Ishikawa (cell line): ENCODE measurements around the gene ST3GAL5.

Experiments
- CEBPB ChIP-seq: IDR thresholded peaks from 2 replicates; pipeline ENCODE4 v1.6.1; 2012
- CREB1 ChIP-seq: IDR thresholded peaks from 2 replicates; pipeline ENCODE4 v1.6.1; 2012; ENCODE audit warnings: low read depth
- EGR1 ChIP-seq: IDR thresholded peaks from 2 replicates; pipeline ENCODE4 v1.6.1; 2012
- EP300 ChIP-seq: IDR thresholded peaks from 2 replicates; pipeline ENCODE4 v1.6.1; 2012; ENCODE audit warnings: borderline replicate concordance
- FOXM1 ChIP-seq: IDR thresholded peaks from 2 replicates; pipeline ENCODE4 v1.6.1; 2012; ENCODE audit warnings: low read depth, borderline replicate concordance
- MAX ChIP-seq: IDR thresholded peaks from 2 replicates; pipeline ENCODE4 v1.6.1; 2012
- NFIC ChIP-seq: IDR thresholded peaks from 2 replicates; pipeline ENCODE4 v1.6.1; 2012
- RAD21 ChIP-seq: IDR thresholded peaks from 2 replicates; pipeline ENCODE4 v1.6.1; 2012; ENCODE audit warnings: low read depth
- REST ChIP-seq: IDR thresholded peaks from 2 replicates; pipeline ENCODE4 v1.6.1; 2012; ENCODE audit warnings: low read depth, mild to moderate bottlenecking
- TAF1 ChIP-seq: IDR thresholded peaks from 2 replicates; pipeline ENCODE4 v1.6.1; 2012; ENCODE audit warnings: low read depth, mild to moderate bottlenecking
- TCF12 ChIP-seq: IDR thresholded peaks from 2 replicates; pipeline ENCODE4 v1.6.1; 2012; ENCODE audit warnings: low read depth
- TEAD4 ChIP-seq: IDR thresholded peaks from 2 replicates; pipeline ENCODE4 v1.6.1; 2012
- USF1 ChIP-seq: IDR thresholded peaks from 2 replicates; pipeline ENCODE4 v1.6.1; 2012
- YY1 ChIP-seq: IDR thresholded peaks from 2 replicates; pipeline ENCODE4 v1.6.1; 2012; ENCODE audit warnings: low read depth
- ZBTB7A ChIP-seq: IDR thresholded peaks from 2 replicates; pipeline ENCODE4 v1.6.1; 2012; ENCODE audit warnings: low read depth

ST3GAL5 gene

GRCh38 chr2:85900366-85900765 lies 11.6 kb upstream of the ST3GAL5 start:
- TF ChIP-seq TAF1 (no peak), TCF12 (no peak), REST (no peak), RAD21 (no peak), CEBPB (no peak), YY1 (no peak), TEAD4 (no peak), EGR1 (no peak), NFIC (no peak), USF1 (no peak), ZBTB7A (no peak), FOXM1 (no peak)

GRCh38 chr2:85899849-85900248 lies 11.1 kb upstream of the ST3GAL5 start:
- TF ChIP-seq RAD21 (no peak), EGR1 (no peak), YY1 (no peak)

- no peak for TF ChIP-seq ZBTB7A
- TF ChIP-seq TCF12, result no peak
- no peak for TF ChIP-seq CREB1
- no peak for TF ChIP-seq CEBPB
- no peak for TF ChIP-seq USF1
- no peak for TF ChIP-seq TEAD4
- no peak for TF ChIP-seq MAX
- TF ChIP-seq YY1, result no peak
- no peak for TF ChIP-seq NFIC
- TF ChIP-seq EP300, result no peak
- no peak for TF ChIP-seq TAF1
- no peak for TF ChIP-seq FOXM1
- no peak for TF ChIP-seq RAD21
- no peak for TF ChIP-seq REST
- no peak for TF ChIP-seq EGR1
Observed at GRCh38 chr2:85899284-85899683, 10.5 kb upstream of the ST3GAL5 start.

GRCh38 chr2:85898881-85899280 lies 10.1 kb upstream of the ST3GAL5 start:
- TF ChIP-seq CEBPB (no peak), USF1 (no peak), FOXM1 (no peak), MAX (no peak), YY1 (no peak), CREB1 (no peak), ZBTB7A (no peak), TCF12 (no peak), NFIC (no peak), RAD21 (no peak), EP300 (no peak), TAF1 (no peak)

- TF ChIP-seq TEAD4 (no peak), TCF12 (no peak), REST (no peak), RAD21 (no peak), CREB1 (no peak), FOXM1 (no peak), EP300 (no peak), NFIC (no peak), TAF1 (no peak)
Observed at GRCh38 chr2:85893428-85894258, 4.9 kb upstream of the ST3GAL5 start.
